Mesenchymal stem cell (in vitro differentiated cells and primary cell): ENCODE results near the gene TWF2.

Source experiments
- DNase-seq: peaks from one replicate; pipeline ENCODE4 v3.0.0-alpha.2; 2013
- H2AFZ ChIP-seq: one replicate; pipeline ENCODE4 v1.6.1; 2013; ENCODE audit warnings: low read depth, mild to moderate bottlenecking, control low read depth, inconsistent platforms, low read length, moderate library complexity
- H2AK5ac ChIP-seq: 2 replicates; pipeline ENCODE4 v1.6.1; 2013; ENCODE audit warnings: low read length, moderate library complexity, mild to moderate bottlenecking, inconsistent platforms; ENCODE audit not compliant: severe bottlenecking
- H2BK120ac ChIP-seq: one replicate; pipeline ENCODE4 v1.6.1; 2013; ENCODE audit warnings: low read depth, mild to moderate bottlenecking, inconsistent platforms, low read length, moderate library complexity
- H2BK12ac ChIP-seq, 2 experiments: one replicate each; pipeline ENCODE4 v1.6.1; 2013; ENCODE audit warnings: inconsistent platforms in 2 of 2, low read length in 2 of 2, mild to moderate bottlenecking in 2 of 2, moderate library complexity in 2 of 2, control low read depth in 1 of 2
- H2BK15ac ChIP-seq: one replicate; pipeline ENCODE4 v1.6.1; 2013; ENCODE audit warnings: mild to moderate bottlenecking, low read depth, inconsistent platforms; ENCODE audit not compliant: poor library complexity, severe bottlenecking
- H2BK5ac ChIP-seq: 2 replicates; pipeline ENCODE4 v1.6.1; 2013; ENCODE audit warnings: low read depth, mild to moderate bottlenecking, low read length, control low read depth, inconsistent platforms; ENCODE audit not compliant: poor library complexity, severe bottlenecking
- H3K14ac ChIP-seq, 2 experiments: one replicate each; pipeline ENCODE4 v1.6.1; 2013; ENCODE audit warnings: inconsistent platforms in 2 of 2, low read length in 2 of 2, control low read depth in 1 of 2, mild to moderate bottlenecking in 1 of 2, moderate library complexity in 1 of 2
- H3K18ac ChIP-seq, 2 experiments: one replicate each; pipeline ENCODE4 v1.6.1; 2013; ENCODE audit warnings: inconsistent platforms in 2 of 2, low read length in 2 of 2, control low read depth in 1 of 2, low read depth in 1 of 2, mild to moderate bottlenecking in 1 of 2
- H3K23ac ChIP-seq, 2 experiments: one replicate each; pipeline ENCODE4 v1.6.1; 2013; ENCODE audit warnings: inconsistent platforms in 2 of 2, low read length in 2 of 2, mild to moderate bottlenecking in 2 of 2, moderate library complexity in 2 of 2, control low read depth in 1 of 2
- H3K27ac ChIP-seq: 2 replicates; pipeline ENCODE4 v1.5.1; 2013; ENCODE audit warnings: mild to moderate bottlenecking, moderate library complexity, low read length, control low read depth, inconsistent platforms; ENCODE audit not compliant: poor library complexity, severe bottlenecking
- H3K27me3 ChIP-seq, 2 experiments: 2 replicates each; pipeline versions ENCODE4 v1.6.1 to v1.7.0; 2013; ENCODE audit warnings: low read length in 2 of 2, mild to moderate bottlenecking in 2 of 2, moderate library complexity in 2 of 2, control low read depth in 1 of 2, inconsistent platforms in 1 of 2; ENCODE audit not compliant: control insufficient read depth in 1 of 2, insufficient read depth in 1 of 2
- H3K36me3 ChIP-seq, 2 experiments: 2 replicates each; pipeline versions ENCODE4 v1.6.1 to v1.7.0; 2013; ENCODE audit warnings: low read length in 2 of 2, control low read depth in 1 of 2, inconsistent platforms in 1 of 2, low read depth in 1 of 2, mild to moderate bottlenecking in 1 of 2; ENCODE audit not compliant: insufficient read depth in 2 of 2, control insufficient read depth in 1 of 2
- H3K4ac ChIP-seq, 2 experiments: one replicate each; pipeline ENCODE4 v1.6.1; 2013; ENCODE audit warnings: inconsistent platforms in 2 of 2, low read length in 2 of 2, mild to moderate bottlenecking in 2 of 2, moderate library complexity in 2 of 2, control low read depth in 1 of 2, low read depth in 1 of 2
- H3K4me1 ChIP-seq: 2 replicates; pipeline ENCODE4 v1.6.1; 2013; ENCODE audit warnings: low read depth, low read length, control low read depth; ENCODE audit not compliant: control insufficient read depth, insufficient read depth
- H3K4me2 ChIP-seq: 2 replicates; pipeline ENCODE4 v1.6.1; 2013; ENCODE audit warnings: low read length, mild to moderate bottlenecking, inconsistent platforms; ENCODE audit not compliant: poor library complexity, severe bottlenecking
- H3K4me3 ChIP-seq, 2 experiments: 2 replicates each; pipeline versions ENCODE4 v1.5.1 to v1.7.0; 2013; ENCODE audit warnings: low read length in 2 of 2, mild to moderate bottlenecking in 2 of 2, control low read depth in 1 of 2, low read depth in 1 of 2; ENCODE audit not compliant: insufficient read depth in 1 of 2
- H3K79me1 ChIP-seq: replicated peaks from 2 replicates; pipeline ENCODE4 v1.6.1; 2013; ENCODE audit warnings: mild to moderate bottlenecking, control low read depth, low read length, inconsistent platforms; ENCODE audit not compliant: poor library complexity, severe bottlenecking
- H3K9ac ChIP-seq: 2 replicates; pipeline ENCODE4 v1.7.0; 2013; ENCODE audit warnings: mild to moderate bottlenecking, low read length, moderate library complexity
- H3K9me3 ChIP-seq: 2 replicates; pipeline ENCODE4 v1.7.0; 2013; ENCODE audit warnings: mild to moderate bottlenecking, low read length; ENCODE audit not compliant: control insufficient read depth
- H4K8ac ChIP-seq: one replicate; pipeline ENCODE4 v1.6.1; 2013; ENCODE audit warnings: inconsistent platforms, mild to moderate bottlenecking, low read length, moderate library complexity
- H4K91ac ChIP-seq: one replicate; pipeline ENCODE4 v1.6.1; 2013; ENCODE audit warnings: mild to moderate bottlenecking, low read length, inconsistent platforms
- WGBS: methylation state at CpG from one replicate; pipeline ENCODE4 v1.1.7; 2013; ENCODE audit warnings: mixed read lengths; 5-methylcytosine and 5-hydroxymethylcytosine counted together

Gene TWF2

GRCh38 chr3:52213005-52213404, 26.0 kb downstream of the TWF2 start:
- Histone ChIP-seq H3K14ac (no peak overlapping the region), H3K27me3 (no peaks in the 10 kb centered on the region)

DNA sequence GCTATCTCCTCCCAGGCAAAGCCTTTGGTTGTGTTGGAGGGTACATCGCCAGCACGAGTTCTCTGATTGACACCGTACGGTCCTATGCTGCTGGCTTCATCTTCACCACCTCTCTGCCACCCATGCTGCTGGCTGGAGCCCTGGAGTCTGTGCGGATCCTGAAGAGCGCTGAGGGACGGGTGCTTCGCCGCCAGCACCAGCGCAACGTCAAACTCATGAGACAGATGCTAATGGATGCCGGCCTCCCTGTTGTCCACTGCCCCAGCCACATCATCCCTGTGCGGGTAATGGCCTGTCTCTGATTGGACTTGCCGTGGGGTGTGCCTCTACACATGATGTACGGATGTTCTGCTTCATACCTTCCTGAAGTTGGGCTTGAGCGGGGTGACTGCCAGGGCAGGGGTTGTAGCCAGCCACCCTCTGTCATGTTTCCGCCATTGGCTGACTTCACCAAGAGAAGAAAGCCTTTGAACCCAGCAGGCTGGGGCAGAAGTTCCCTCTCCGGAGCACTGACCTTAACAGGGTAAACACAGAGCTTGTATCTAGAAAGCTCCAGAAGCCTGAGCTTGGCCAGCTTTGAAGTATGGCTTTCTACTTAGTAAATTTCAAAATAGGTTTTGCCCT, 27.6 kb downstream of the TWF2 start:
- Histone ChIP-seq H2AFZ (no peak overlapping the region), H2AK5ac (no peak overlapping the region), H3K14ac (no peak overlapping the region), H3K4me2 (no peak overlapping the region), H3K4me3 (no peak overlapping the region), H3K4ac (no peak overlapping the region), H3K9me3 (no peaks in the 10 kb centered on the region), H3K27me3 (no peaks in the 10 kb centered on the region), H3K18ac (no peak overlapping the region), H4K91ac (no peak overlapping the region), H3K4me1 (no peaks in the 10 kb centered on the region), H2BK5ac (no peak overlapping the region), H4K8ac (no peak overlapping the region), H2BK15ac (no peak overlapping the region), H3K79me1 (peaks cover 18% of the 10 kb centered on the region), H2BK120ac (no peak overlapping the region), H3K27ac (no peak overlapping the region), H3K23ac (no peak overlapping the region), H3K9ac (no peak overlapping the region), H3K36me3 (peaks cover 68 to 91% of the 10 kb centered on the region in 2 experiments), H2BK12ac (no peak overlapping the region)
- DNase-seq: no peak
- 97% methylated on average over 18 of the region's 18 CpGs for WGBS

More at GRCh38 chr3:52213005-52213404, 26.0 kb downstream of the TWF2 start:
- no peak overlapping the region for H2AK5ac ChIP-seq
- H3K9me3 ChIP-seq: no peaks in the 10 kb centered on the region
- no peak overlapping the region for H3K23ac ChIP-seq
- H2BK5ac ChIP-seq: no peak overlapping the region
- H3K79me1 ChIP-seq: peaks cover 14% of the 10 kb centered on the region
- H3K9ac ChIP-seq: peak overlapping the region; percentile 52
- H2BK12ac ChIP-seq: no peak overlapping the region
- DNase-seq: no peak
- H2BK120ac ChIP-seq: no peak overlapping the region
- H3K4me2 ChIP-seq: no peak overlapping the region
- no peak overlapping the region for H2BK15ac ChIP-seq
- no peak overlapping the region for H2AFZ ChIP-seq
- H4K8ac ChIP-seq: no peak overlapping the region
- H3K18ac ChIP-seq: no peak overlapping the region
- peaks cover 8% of the 10 kb centered on the region for H3K4me1 ChIP-seq
- WGBS: 74% methylated on average over 7 of the region's 8 CpGs
- no peak overlapping the region for H3K4ac ChIP-seq
- H3K36me3 ChIP-seq: peaks cover 59 to 78% of the 10 kb centered on the region in 2 experiments
- no peak overlapping the region for H3K4me3 ChIP-seq
- H3K27ac ChIP-seq: no peak overlapping the region
- H4K91ac ChIP-seq: no peak overlapping the region

- Histone ChIP-seq H3K9me3 (no peaks in the 10 kb centered on the region), H3K79me1 (peaks cover 18% of the 10 kb centered on the region), H4K8ac (no peak overlapping the region), H2BK120ac (no peak overlapping the region), H3K9ac (no peak overlapping the region), H3K36me3 (peaks cover 64 to 95% of the 10 kb centered on the region in 2 experiments), H3K14ac (no peak overlapping the region), H3K27ac (no peak overlapping the region), H3K18ac (no peak overlapping the region), H2AK5ac (no peak overlapping the region), H4K91ac (no peak overlapping the region), H2BK12ac (no peak overlapping the region), H2BK5ac (no peak overlapping the region), H3K23ac (no peak overlapping the region), H2AFZ (no peak overlapping the region), H3K4me2 (no peak overlapping the region), H3K4ac (no peak overlapping the region), H2BK15ac (no peak overlapping the region), H3K4me1 (no peaks in the 10 kb centered on the region), H3K4me3 (no peak overlapping the region), H3K27me3 (no peaks in the 10 kb centered on the region)
- WGBS: 98% methylated on average over 3 of the region's 6 CpGs
- peak; percentile 61 for DNase-seq
Measured at GRCh38 chr3:52210550-52211046, 28.4 kb downstream of the TWF2 start.

- Histone ChIP-seq H3K9me3 (no peaks in the 10 kb centered on the region), H3K9ac (no peak overlapping the region), H3K18ac (no peak overlapping the region), H2BK120ac (no peak overlapping the region), H2AFZ (no peak overlapping the region), H2BK15ac (no peak overlapping the region), H4K91ac (no peak overlapping the region), H3K4me1 (no peaks in the 10 kb centered on the region), H2BK12ac (no peak overlapping the region), H3K23ac (no peak overlapping the region), H3K27ac (no peak overlapping the region), H3K14ac (no peak overlapping the region), H3K36me3 (peaks cover 60 to 95% of the 10 kb centered on the region in 2 experiments), H4K8ac (no peak overlapping the region), H3K27me3 (no peaks in the 10 kb centered on the region), H3K4me3 (no peak overlapping the region), H3K79me1 (peaks cover 18% of the 10 kb centered on the region), H2AK5ac (no peak overlapping the region), H3K4me2 (no peak overlapping the region), H2BK5ac (no peak overlapping the region), H3K4ac (no peak overlapping the region)
- no peak for DNase-seq
Measured at GRCh38 chr3:52210037-52210436, 28.9 kb downstream of the TWF2 start.
